ENCODE results near the gene RPS16.

Gene RPS16

GRCh38 chr19:39413911-39414608, 21.7 kb downstream of the RPS16 start (continued):
- TF ChIP-seq ZNF639 (tag by site-specific recombination; IDR thresholded peaks at IDR 0.05) (0 out of 2 replicates have a peak, but pooled peaks have one; percentile 38), ZNF785 (tag by site-specific recombination; IDR thresholded peaks at IDR 0.05) (0 out of 2 replicates have a peak, but pooled peaks have one; percentile 13), ZNF623 (tag by site-specific recombination; IDR thresholded peaks at IDR 0.05) (peak; percentile 100), ZNF664 (tag by site-specific recombination; IDR thresholded peaks at IDR 0.05) (peak; percentile 13; the same call in 1 of the 2 replicates), PRDM4 (tag by site-specific recombination; IDR thresholded peaks at IDR 0.05) (no peak), SCRT2 (tag by site-specific recombination; IDR thresholded peaks at IDR 0.05) (peak; percentile 37; the same call in 1 of the 2 replicates), ZNF791 (tag by site-specific recombination; IDR thresholded peaks at IDR 0.05) (no peak), PATZ1 (tag by site-specific recombination; IDR thresholded peaks at IDR 0.05) (peak; percentile 8; the same call in 1 of the 2 replicates), KLF7 (tag by site-specific recombination; IDR thresholded peaks at IDR 0.05; ENCODE audit: borderline replicate concordance) (peak; percentile 40; the same call in 1 of the 2 replicates), ZNF548 (tag by site-specific recombination; IDR thresholded peaks at IDR 0.05) (no peak), ZNF561 (tag by site-specific recombination; IDR thresholded peaks at IDR 0.05; ENCODE audit: borderline replicate concordance) (no peak), ZSCAN18 (tag by site-specific recombination; IDR thresholded peaks at IDR 0.05) (no peak), KLF9 (tag by site-specific recombination; IDR thresholded peaks at IDR 0.05; ENCODE audit: low read depth) (0 out of 2 replicates have a peak, but pooled peaks have one; percentile 12), ZNF335 (tag by site-specific recombination; conservative IDR thresholded peaks at IDR 0.05) (peak; percentile 95), ZNF701 (tag by site-specific recombination; IDR thresholded peaks at IDR 0.05) (no peak), HIC1 (tag by site-specific recombination; IDR thresholded peaks at IDR 0.05) (peak; percentile 44; the same call in 1 of the 2 replicates), KLF8 (tag by site-specific recombination; IDR thresholded peaks at IDR 0.05) (peak; percentile 61; the same call in 1 of the 2 replicates), ZNF776 (tag by site-specific recombination; IDR thresholded peaks at IDR 0.05; ENCODE audit: borderline replicate concordance) (no peak)
- TF ChIP-seq, protein P1, sequence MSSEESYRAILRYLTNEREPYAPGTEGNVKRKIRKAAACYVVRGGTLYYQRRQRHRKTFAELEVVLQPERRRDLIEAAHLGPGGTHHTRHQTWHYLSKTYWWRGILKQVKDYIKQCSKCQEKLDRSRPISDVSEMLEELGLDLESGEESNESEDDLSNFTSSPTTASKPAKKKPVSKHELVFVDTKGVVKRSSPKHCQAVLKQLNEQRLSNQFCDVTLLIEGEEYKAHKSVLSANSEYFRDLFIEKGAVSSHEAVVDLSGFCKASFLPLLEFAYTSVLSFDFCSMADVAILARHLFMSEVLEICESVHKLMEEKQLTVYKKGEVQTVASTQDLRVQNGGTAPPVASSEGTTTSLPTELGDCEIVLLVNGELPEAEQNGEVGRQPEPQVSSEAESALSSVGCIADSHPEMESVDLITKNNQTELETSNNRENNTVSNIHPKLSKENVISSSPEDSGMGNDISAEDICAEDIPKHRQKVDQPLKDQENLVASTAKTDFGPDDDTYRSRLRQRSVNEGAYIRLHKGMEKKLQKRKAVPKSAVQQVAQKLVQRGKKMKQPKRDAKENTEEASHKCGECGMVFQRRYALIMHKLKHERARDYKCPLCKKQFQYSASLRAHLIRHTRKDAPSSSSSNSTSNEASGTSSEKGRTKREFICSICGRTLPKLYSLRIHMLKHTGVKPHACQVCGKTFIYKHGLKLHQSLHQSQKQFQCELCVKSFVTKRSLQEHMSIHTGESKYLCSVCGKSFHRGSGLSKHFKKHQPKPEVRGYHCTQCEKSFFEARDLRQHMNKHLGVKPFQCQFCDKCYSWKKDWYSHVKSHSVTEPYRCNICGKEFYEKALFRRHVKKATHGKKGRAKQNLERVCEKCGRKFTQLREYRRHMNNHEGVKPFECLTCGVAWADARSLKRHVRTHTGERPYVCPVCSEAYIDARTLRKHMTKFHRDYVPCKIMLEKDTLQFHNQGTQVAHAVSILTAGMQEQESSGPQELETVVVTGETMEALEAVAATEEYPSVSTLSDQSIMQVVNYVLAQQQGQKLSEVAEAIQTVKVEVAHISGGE (tag by site-specific recombination; conservative IDR thresholded peaks at IDR 0.05; ENCODE audit: low read depth): 0 out of 2 replicates have a peak, but pooled peaks have one; percentile 13
- TF ChIP-seq, protein P2, sequence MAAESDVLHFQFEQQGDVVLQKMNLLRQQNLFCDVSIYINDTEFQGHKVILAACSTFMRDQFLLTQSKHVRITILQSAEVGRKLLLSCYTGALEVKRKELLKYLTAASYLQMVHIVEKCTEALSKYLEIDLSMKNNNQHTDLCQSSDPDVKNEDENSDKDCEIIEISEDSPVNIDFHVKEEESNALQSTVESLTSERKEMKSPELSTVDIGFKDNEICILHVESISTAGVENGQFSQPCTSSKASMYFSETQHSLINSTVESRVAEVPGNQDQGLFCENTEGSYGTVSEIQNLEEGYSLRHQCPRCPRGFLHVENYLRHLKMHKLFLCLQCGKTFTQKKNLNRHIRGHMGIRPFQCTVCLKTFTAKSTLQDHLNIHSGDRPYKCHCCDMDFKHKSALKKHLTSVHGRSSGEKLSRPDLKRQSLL (tag by site-specific recombination; IDR thresholded peaks at IDR 0.05): peak; percentile 95
